Activated CD4-positive, CD25-positive, alpha-beta regulatory T cell treated with anti-CD3 and anti-CD28 coated beads, Interleukin-2, amount 50 U/mL, for 72 hours (primary cell): ENCODE measurements around the gene MEMO1.
"Not testable (repeated sequence)": the region's sequence is repeated elsewhere in the genome, so short reads cannot be mapped to it uniquely, and the experiment has no call there.

Experiments
- DNase-seq: peaks from one replicate; pipeline ENCODE4 v3.0.0; 2021

The MEMO1 gene

DNA sequence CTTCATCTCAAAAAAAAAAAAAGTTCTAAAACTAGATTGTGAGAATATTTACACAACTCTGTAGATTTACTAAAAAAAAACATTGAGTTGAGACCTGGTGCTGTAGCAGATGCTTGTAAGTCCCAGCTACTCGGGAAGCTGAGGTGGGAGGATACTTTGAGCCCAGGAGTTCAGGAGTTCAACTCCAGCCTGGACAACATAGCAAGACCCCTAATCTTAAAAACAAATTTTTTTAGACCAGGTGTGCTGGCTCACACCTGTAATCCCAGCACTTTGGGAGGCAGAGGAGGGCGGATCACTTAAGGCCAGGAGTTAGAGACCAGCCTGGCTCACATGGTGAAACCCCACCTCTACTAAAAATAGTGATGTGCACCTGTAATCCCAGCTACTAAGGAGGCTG is 108.9 kb downstream of the MEMO1 start:
- DNase-seq = no peak

DNA sequence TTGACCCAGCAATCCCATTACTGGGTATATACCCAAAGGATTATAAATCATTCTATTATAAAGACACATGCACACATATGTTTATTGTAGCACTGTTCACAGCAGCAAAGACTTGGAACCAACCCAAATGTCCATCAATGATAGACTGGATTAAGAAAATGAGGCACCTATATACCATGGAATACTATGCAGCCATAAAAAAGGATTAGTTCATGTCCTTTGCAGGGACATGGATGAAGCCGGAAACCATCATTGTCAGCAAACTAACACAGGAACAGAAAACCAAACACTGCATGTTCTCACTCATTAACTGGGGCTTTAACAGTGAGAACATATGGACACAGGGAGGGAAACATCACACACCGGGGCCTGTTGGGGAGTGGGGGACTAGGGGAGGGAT is 110.7 kb downstream of the MEMO1 start:
- DNase-seq = not testable (repeated sequence)

DNA sequence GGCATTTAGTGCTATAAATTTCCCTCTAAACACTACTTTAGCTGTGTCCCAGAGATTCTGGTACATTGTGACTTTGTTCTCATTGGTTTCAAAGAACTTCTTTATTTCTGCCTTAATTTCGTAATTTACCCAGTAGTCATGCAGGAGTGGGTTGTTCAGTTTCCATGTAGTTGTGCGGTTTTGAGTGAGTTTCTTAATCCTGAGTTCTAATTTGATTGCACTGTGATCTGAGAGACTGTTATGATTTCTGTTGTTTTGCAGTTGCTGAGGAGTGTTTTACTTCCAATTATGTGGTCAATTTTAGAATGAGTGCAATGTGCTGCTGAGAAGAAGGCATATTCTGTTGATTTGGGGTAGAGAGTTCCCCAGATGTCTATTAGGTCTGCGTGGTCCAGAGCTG is 112.5 kb downstream of the MEMO1 start:
- DNase-seq = not testable (repeated sequence)

- not testable (repeated sequence) for DNase-seq
These were observed 113.5 kb downstream of the MEMO1 start for GRCh38 chr2:31897340-31897739.

GRCh38 chr2:31896293-31896692 is 114.5 kb downstream of the MEMO1 start:
- DNase-seq = no peak

- no peak for DNase-seq
These were observed 116.2 kb downstream of the MEMO1 start for GRCh38 chr2:31894656-31895055.

DNA sequence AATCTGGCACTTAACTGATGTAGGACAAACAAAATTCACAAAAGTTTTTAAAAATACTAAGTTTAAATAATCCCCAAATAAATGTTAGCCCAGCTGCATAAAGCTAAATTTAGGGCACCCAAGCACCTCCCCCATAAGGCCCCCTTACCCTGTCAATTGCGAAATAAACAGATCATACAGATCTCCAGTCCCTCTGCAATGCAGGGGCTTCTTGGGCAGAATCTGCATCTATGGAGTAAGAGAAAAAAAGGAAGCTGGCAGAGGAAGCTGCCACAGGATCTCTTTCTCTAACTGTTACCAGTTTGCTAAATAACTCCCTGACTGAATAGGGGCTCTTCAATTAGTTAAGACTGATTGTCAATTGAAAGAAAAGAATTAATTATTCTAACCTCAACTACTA is 117.7 kb downstream of the MEMO1 start:
- DNase-seq = no peak

- no peak for DNase-seq
These were observed 121.8 kb downstream of the MEMO1 start for GRCh38 chr2:31889044-31889443.

DNA sequence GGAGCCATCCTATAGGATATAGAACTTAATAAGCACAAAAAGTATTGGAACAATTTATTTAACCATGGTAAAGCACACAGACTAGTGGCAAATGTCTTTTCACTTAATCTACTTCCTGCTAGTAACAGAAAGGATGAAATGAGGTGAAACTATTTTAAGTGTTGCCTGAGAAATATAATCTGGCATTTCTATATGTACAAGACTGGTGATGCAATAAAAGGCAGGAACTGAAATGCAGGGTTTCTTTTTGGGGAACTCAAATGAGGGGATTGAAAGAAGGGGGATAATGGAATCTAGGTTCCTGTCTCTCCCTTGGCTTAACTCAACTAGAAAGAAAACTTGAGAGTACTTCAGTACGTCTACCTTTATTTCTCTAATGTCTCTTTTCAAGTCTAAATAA is 122.3 kb downstream of the MEMO1 start:
- no peak for DNase-seq

- no peak for DNase-seq
These were observed 124.1 kb downstream of the MEMO1 start for GRCh38 chr2:31886700-31887099.

DNA sequence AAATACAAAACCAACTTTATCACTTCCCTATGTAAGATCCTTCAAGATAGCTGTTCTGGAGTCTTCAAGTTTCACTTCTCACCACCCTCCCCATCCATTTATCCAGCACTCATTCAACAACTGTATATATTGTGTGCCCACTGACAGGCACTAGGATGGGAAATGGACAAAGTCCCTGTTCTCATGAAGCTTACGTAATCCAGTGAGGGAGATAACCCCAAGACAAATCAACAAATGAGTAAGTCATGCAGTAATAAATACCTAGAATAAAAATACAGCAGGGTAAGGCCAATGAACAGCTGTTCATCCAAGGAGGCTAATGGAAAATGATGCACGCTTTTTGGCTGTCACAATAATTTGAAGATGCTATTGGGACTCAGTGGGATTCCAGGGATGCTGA is 133.8 kb downstream of the MEMO1 start:
- DNase-seq = no peak

DNA sequence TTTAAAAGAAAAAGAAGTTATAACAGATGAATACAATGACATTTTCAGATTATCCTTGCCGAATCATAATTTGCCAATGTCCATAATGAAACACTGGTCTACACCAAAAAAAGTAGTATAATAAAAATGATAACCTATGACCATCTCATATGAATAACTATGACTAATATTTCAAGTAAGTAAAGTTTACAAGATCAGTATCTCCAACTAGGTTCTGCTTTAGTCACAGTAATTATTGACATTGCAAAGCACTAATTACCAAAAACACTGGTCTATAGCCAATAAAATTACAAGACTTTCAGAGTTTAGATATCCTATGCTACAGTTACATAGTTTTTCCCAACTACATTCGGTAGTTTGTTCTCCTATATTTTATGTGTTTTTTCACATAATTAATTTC is 136.7 kb downstream of the MEMO1 start:
- no peak for DNase-seq

GRCh38 chr2:31865215-31865614 is 145.6 kb downstream of the MEMO1 start:
- no peak for DNase-seq

DNA sequence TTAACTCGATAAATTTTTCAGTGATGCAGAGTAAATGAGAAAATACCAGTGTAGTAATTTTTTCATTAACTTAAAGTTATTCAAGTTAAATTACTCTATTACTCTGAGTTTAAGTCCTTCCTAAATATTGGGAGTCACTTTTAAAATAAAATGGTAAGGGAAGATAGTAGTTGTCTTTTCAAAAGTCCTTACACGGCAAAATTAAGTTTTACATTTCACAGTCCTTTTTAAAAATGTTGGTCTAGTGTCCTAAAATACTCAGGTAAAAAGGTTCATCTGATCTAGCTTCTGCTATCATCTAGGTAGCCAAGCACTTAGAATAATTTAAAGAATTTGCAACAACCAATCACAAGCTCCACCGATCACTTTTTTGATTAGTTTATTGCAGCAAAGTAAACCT is 146.9 kb downstream of the MEMO1 start:
- DNase-seq = no peak

DNA sequence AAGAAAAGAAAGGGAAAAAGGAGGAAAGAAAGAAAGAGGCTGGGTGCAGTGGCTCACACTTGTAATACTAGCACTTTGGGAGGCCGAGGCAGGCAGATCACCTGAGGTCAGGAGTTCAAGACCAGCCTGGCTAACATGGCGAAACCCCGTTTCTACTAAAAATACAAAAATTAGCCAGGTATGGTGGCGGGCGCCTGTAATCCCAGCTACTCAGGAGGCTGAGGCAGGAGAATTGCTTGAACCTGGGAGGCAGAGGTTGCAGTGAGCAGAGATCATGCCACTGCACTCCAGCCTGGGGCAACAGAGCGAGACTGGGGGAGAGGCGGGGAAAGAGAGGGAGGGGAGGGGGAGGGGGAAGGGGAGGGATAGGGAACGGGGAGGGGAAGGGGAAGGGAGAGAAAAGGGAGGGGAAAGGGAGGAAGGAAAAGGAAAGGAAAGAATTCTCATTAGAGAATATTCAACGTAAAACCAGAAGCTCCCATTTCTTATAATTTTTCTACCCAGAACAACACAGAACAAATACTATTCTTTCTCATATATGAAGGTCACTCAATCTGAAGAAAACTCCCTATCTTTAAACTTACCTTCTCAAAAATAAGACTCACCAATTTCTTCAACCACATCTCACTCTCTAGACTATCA is 147.7 kb downstream of the MEMO1 start:
- not testable (repeated sequence) for DNase-seq

GRCh38 chr2:31859959-31860358 is 150.8 kb downstream of the MEMO1 start:
- no peak for DNase-seq

DNA sequence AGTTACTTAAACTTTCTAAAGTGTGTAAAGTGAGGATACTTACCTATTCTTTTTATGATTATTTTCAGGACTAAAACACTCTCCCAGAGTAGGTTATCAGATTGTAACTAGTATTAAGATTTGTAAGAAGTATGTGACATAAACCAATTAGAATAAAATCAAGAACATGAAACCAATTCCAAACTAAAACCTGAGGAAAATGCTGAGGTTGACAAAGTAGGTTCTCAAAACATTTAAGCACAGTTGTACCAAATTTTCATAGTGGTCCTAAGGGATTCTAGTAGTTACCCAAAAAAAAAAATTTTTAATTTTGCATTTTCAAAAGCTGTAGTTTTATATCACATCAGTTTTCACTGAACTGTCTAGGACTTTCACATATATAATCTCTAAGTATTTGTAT is 157.3 kb downstream of the MEMO1 start:
- no peak for DNase-seq

DNA sequence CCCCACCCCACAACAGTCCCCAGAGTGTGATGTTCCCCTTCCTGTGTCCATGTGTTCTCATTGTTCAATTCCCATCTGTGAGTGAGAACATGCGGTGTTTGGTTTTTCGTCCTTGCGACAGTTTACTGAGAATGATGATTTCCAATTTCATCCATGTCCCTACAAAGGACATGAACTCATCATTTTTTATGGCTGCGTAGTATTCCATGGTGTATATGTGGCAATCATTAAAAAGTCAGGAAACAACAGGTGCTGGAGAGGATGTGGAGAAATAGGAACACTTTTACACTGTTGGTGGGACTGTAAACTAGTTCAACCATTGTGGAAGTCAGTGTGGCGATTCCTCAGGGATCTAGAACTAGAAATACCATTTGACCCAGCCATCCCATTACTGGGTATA is 168.7 kb downstream of the MEMO1 start:
- DNase-seq = not testable (repeated sequence)

GRCh38 chr2:31835450-31835849 is 175.4 kb downstream of the MEMO1 start:
- no peak for DNase-seq

DNA sequence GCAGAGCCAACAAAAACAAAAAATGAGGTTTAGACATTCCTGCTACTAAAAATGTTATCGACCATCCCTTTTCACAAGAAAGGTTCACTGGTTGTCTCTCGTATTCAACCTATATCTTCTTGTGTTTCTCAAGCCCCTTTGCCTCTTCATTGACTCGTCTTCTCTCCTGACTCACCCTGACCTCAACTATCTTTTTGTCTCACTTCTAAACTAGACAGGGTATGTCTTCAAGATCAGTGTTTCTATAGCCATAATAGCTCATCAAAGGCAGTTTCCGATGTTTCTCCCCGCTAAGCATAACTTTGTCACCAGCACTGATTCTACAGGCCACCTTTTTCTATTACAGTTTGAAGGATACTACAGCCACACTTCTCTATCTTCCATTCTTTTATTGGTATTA is 178.4 kb downstream of the MEMO1 start:
- DNase-seq = no peak

DNA sequence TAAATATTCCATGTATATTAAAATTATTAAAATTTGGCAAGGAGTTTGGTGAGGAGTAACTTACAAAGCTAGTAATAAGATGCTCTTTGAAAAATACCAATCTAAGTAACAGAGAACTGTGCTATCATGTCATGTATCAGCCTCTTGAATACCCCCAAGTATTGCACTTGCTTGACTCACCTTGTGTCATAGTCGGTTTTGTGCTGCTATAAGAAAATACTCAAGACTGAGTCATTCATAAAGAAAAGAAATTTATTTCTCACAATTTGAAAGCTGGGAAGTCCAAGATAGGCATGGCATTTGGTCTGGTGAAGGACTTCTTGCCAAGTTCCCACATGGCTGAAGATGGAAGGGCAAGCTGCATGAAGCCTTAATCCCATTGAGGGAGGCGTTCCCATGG is 179.2 kb downstream of the MEMO1 start:
- no peak for DNase-seq

DNA sequence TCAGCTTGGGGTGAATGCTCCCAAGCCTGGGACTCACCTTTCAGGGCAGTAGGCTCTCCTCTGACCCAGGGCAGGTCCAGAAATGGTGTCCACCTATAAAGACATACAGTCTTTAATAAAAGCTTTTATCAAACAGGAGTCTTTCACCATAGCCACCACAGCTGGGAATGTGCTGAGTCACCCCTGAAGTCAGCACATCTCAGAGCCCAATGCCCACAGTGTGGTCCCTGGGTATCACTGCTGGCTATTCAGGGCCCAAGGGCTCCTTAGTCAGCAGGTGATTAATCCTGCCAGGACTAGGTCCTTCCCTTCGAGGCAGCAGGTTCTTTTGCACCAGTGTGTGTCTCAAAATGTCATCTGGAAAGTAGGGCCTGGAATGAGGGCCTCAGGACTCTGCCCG is 181.9 kb downstream of the MEMO1 start:
- DNase-seq = no peak

- DNase-seq = no peak
These were observed 187.2 kb downstream of the MEMO1 start for GRCh38 chr2:31823558-31823957.

GRCh38 chr2:31822587-31822986 is 188.2 kb downstream of the MEMO1 start:
- no peak for DNase-seq
